ENCODE data around the gene DPP4.

DPP4 gene

DNA sequence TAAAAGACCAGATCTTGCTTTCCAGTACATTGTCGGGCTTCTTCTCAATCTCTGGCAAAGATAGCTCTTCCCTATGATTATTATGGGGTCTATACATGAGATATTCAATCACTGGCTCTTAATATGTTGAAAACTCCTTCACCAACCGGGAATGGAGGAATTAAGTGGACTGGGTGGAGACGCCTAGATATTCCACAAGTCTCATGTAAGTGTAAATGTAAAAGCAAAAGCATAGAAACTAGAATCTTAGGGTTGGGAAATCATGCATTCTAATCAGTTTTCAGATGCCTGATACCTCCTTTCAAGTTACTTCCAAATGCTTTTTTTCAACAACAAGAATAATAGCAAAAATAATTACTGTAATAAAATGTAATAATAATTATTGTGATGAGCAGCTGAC lies 38.0 kb downstream of the DPP4 start:
- H3K4me3 ChIP-seq (ENCODE audit: low read depth, low read length): no peak overlapping the region
- ChIA-PET CTCF (interaction anchor here (0.6 to 0.7 kb wide), 2 partner anchors 537 to 758 kb away, joined by 3 to 5 read pairs; no protein-coding TSS in a partner anchor), POLR2A (interaction anchor here (1.6 kb wide), 1 partner anchor 38 kb away, joined by 4 read pairs; the partner anchor contains the start of gene DPP4)
- TF ChIP-seq ZNF146 (tag by site-specific recombination; IDR thresholded peaks at IDR 0.05) (no peak), ZNF664 (tag by site-specific recombination; IDR thresholded peaks at IDR 0.05) (no peak), ZNF777 (tag by site-specific recombination; IDR thresholded peaks at IDR 0.05; ENCODE audit: borderline replicate concordance) (no peak), ZNF184 (tag by site-specific recombination; IDR thresholded peaks at IDR 0.05) (no peak), YY2 (tag by site-specific recombination; IDR thresholded peaks at IDR 0.05) (no peak), TCF7L2 (IDR thresholded peaks at IDR 0.05; ENCODE audit: borderline replicate concordance, low read depth, low read length) (no peak), ZNF335 (tag by site-specific recombination; conservative IDR thresholded peaks at IDR 0.05) (no peak), ZFHX2 (tag by site-specific recombination; conservative IDR thresholded peaks at IDR 0.05) (no peak), GLIS2 (tag by site-specific recombination; IDR thresholded peaks at IDR 0.05) (no peak)
- TF ChIP-seq, protein P1, sequence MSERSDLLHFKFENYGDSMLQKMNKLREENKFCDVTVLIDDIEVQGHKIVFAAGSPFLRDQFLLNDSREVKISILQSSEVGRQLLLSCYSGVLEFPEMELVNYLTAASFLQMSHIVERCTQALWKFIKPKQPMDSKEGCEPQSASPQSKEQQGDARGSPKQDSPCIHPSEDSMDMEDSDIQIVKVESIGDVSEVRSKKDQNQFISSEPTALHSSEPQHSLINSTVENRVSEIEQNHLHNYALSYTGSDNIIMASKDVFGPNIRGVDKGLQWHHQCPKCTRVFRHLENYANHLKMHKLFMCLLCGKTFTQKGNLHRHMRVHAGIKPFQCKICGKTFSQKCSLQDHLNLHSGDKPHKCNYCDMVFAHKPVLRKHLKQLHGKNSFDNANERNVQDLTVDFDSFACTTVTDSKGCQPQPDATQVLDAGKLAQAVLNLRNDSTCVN (tag by site-specific recombination; optimal IDR thresholded peaks at IDR 0.05): no peak
- TF ChIP-seq, protein P2, sequence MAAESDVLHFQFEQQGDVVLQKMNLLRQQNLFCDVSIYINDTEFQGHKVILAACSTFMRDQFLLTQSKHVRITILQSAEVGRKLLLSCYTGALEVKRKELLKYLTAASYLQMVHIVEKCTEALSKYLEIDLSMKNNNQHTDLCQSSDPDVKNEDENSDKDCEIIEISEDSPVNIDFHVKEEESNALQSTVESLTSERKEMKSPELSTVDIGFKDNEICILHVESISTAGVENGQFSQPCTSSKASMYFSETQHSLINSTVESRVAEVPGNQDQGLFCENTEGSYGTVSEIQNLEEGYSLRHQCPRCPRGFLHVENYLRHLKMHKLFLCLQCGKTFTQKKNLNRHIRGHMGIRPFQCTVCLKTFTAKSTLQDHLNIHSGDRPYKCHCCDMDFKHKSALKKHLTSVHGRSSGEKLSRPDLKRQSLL (tag by site-specific recombination; IDR thresholded peaks at IDR 0.05): no peak
- H3K9me3 ChIP-seq (ENCODE audit: control insufficient read depth, insufficient read depth, low read depth, low read length): no peaks in the 10 kb centered on the region
- no peaks in the 10 kb centered on the region for H3K36me3 ChIP-seq (ENCODE audit: control insufficient read depth in 2 of 2, insufficient read depth in 1 of 2, low read length in 2 of 2)
- H3K27ac ChIP-seq (ENCODE audit: extremely low read depth, low read depth, low read length): no peak overlapping the region
- no peaks in the 10 kb centered on the region for H3K4me1 ChIP-seq (ENCODE audit: control insufficient read depth, insufficient read depth, low read length)

DNA sequence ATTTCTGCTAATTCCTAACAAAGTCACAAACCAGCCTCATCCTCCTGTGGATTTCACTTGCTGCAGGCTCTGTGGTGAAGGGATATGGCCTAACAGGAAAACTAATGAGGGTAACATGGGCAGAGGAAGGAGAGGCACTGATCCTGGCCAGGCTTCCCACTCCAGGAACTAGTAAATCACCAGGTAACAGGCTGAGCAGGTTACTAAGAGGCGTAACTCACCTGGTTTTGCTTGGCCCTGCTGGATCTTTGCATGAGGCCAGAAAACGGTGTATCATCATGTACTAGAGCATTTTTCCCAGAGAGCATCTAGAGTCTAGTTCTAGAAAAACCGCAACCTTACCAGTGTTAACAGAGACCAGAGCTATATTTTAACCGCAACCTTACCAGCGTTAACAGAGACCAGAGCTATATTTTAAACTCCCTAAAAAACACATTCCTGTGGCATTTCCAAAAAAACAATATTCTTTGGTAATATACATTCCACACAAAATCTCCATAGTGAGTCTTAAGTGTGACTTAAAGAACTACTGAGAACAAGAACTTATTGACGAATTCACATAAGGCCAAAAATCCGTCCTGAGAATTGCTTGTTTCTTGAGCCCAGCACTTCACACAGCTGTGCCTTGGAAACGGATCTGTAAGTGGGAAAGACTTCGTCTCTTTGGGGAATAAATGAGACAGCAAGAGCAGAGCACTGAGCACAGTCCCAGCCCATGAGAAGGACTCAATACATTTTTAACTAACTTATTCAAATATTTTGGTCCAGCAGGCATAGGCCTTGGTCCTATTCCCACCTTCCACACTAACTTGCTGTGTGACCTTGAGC lies 43.4 kb downstream of the DPP4 start:
- Histone ChIP-seq H3K4me1 (ENCODE audit: control insufficient read depth, insufficient read depth, low read length) (no peaks in the 10 kb centered on the region), H3K36me3 (ENCODE audit: control insufficient read depth in 2 of 2, insufficient read depth in 1 of 2, low read length in 2 of 2) (no peaks in the 10 kb centered on the region), H3K9me3 (ENCODE audit: control insufficient read depth, insufficient read depth, low read depth, low read length) (no peaks in the 10 kb centered on the region), H3K4me3 (ENCODE audit: low read depth, low read length) (no peak overlapping the region), H3K27ac (ENCODE audit: extremely low read depth, low read depth, low read length) (no peak overlapping the region)
- TF ChIP-seq, protein P3, sequence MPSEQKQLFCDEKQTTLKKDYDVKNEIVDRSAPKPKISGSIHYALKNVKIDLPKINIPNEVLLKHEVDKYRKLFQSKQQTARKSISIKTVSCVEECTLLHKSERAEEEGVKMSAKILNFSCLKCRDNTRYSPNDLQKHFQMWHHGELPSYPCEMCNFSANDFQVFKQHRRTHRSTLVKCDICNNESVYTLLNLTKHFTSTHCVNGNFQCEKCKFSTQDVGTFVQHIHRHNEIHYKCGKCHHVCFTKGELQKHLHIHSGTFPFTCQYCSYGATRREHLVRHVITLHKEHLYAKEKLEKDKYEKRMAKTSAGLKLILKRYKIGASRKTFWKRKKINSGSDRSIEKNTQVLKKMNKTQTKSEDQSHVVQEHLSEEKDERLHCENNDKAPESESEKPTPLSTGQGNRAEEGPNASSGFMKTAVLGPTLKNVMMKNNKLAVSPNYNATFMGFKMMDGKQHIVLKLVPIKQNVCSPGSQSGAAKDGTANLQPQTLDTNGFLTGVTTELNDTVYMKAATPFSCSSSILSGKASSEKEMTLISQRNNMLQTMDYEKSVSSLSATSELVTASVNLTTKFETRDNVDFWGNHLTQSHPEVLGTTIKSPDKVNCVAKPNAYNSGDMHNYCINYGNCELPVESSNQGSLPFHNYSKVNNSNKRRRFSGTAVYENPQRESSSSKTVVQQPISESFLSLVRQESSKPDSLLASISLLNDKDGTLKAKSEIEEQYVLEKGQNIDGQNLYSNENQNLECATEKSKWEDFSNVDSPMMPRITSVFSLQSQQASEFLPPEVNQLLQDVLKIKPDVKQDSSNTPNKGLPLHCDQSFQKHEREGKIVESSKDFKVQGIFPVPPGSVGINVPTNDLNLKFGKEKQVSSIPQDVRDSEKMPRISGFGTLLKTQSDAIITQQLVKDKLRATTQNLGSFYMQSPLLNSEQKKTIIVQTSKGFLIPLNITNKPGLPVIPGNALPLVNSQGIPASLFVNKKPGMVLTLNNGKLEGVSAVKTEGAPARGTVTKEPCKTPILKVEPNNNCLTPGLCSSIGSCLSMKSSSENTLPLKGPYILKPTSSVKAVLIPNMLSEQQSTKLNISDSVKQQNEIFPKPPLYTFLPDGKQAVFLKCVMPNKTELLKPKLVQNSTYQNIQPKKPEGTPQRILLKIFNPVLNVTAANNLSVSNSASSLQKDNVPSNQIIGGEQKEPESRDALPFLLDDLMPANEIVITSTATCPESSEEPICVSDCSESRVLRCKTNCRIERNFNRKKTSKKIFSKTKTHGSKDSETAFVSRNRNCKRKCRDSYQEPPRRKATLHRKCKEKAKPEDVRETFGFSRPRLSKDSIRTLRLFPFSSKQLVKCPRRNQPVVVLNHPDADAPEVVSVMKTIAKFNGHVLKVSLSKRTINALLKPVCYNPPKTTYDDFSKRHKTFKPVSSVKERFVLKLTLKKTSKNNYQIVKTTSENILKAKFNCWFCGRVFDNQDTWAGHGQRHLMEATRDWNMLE (tag by site-specific recombination; conservative IDR thresholded peaks at IDR 0.05; ENCODE audit: low read depth): no peak
- TF ChIP-seq HOXC10 (CRISPR knock-in tag; IDR thresholded peaks at IDR 0.05): no peak
- TF ChIP-seq YY2 (tag by site-specific recombination; IDR thresholded peaks at IDR 0.05): no peak
- TF ChIP-seq ZNF776 (tag by site-specific recombination; IDR thresholded peaks at IDR 0.05; ENCODE audit: borderline replicate concordance): no peak
- TF ChIP-seq SCRT2 (tag by site-specific recombination; IDR thresholded peaks at IDR 0.05): no peak
- no peak for TF ChIP-seq ZNF670 (tag by site-specific recombination; IDR thresholded peaks at IDR 0.05; ENCODE audit: low read depth)
- TF ChIP-seq, protein P4, sequence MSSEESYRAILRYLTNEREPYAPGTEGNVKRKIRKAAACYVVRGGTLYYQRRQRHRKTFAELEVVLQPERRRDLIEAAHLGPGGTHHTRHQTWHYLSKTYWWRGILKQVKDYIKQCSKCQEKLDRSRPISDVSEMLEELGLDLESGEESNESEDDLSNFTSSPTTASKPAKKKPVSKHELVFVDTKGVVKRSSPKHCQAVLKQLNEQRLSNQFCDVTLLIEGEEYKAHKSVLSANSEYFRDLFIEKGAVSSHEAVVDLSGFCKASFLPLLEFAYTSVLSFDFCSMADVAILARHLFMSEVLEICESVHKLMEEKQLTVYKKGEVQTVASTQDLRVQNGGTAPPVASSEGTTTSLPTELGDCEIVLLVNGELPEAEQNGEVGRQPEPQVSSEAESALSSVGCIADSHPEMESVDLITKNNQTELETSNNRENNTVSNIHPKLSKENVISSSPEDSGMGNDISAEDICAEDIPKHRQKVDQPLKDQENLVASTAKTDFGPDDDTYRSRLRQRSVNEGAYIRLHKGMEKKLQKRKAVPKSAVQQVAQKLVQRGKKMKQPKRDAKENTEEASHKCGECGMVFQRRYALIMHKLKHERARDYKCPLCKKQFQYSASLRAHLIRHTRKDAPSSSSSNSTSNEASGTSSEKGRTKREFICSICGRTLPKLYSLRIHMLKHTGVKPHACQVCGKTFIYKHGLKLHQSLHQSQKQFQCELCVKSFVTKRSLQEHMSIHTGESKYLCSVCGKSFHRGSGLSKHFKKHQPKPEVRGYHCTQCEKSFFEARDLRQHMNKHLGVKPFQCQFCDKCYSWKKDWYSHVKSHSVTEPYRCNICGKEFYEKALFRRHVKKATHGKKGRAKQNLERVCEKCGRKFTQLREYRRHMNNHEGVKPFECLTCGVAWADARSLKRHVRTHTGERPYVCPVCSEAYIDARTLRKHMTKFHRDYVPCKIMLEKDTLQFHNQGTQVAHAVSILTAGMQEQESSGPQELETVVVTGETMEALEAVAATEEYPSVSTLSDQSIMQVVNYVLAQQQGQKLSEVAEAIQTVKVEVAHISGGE (tag by site-specific recombination; conservative IDR thresholded peaks at IDR 0.05; ENCODE audit: low read depth): no peak
- TF ChIP-seq, protein P2 (tag by site-specific recombination; IDR thresholded peaks at IDR 0.05): no peak
- no peak for TF ChIP-seq ZNF548 (tag by site-specific recombination; IDR thresholded peaks at IDR 0.05)
- TF ChIP-seq, protein P5, sequence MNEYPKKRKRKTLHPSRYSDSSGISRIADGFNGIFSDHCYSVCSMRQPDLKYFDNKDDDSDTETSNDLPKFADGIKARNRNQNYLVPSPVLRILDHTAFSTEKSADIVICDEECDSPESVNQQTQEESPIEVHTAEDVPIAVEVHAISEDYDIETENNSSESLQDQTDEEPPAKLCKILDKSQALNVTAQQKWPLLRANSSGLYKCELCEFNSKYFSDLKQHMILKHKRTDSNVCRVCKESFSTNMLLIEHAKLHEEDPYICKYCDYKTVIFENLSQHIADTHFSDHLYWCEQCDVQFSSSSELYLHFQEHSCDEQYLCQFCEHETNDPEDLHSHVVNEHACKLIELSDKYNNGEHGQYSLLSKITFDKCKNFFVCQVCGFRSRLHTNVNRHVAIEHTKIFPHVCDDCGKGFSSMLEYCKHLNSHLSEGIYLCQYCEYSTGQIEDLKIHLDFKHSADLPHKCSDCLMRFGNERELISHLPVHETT (tag by site-specific recombination; IDR thresholded peaks at IDR 0.05): no peak
- no peak for TF ChIP-seq ZNF311 (tag by site-specific recombination; IDR thresholded peaks at IDR 0.05; ENCODE audit: borderline replicate concordance)
- POLR2A ChIA-PET: no interaction called here
- CTCF ChIA-PET: no interaction called here

Measured in HEK293 (cell line).